ENCODE results near the gene FAM107B. TPM values are rescaled to one million over a fixed set of nuclear protein-coding genes. Genes with fewer than 3 reads are reported as not detected.

Gene FAM107B
- total and polyA plus RNA-seq, 10 of the 15 experiments (the other 5 are each of a cell fraction or from before 2014, with no cell fraction given) = 22.9 to 162 (median 86.6) TPM

DNA sequence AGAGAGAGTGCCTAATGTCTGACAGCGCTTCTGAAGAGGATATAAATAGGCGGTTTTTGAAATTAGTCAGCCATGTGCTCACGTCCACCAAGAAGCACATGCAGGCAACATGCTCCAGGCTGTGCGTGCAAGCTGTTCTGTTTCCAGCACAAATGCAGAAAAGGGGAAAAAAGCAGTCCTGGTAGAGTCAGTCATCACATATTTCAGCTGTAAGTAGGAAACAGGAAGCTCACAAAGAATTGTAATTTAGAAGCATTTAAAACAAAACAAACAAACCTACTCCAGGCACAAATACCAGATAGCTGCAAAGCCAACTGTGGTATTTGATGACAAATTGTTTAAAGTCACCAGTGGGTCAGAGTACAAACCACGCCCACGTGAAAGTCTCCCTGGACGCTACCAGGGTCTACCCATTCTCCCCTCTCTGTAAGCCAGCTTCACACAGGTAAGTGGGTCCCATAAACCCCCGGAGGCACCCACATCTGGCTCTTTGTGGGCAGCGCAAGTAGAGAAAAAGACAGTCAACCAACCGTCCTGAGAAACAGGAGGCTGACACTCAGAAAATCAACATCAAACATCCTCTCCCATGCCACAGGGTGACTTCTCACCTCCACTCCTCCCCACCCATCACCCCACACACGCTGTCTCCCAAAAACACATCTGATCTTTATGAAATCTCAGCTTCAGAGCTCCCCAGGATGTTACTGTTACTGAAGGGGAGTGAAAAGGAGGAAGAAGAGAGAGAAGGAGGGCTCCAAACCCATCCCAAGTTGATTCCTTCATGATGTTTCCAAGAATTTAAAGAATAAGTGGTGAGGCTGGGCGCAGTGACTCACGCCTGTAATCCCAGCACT lies 186.4 kb downstream of the FAM107B start (continued):
- TF ChIP-seq NFYB (IDR thresholded peaks at IDR 0.05; ENCODE audit: insufficient read depth, low read depth, low read length) (no peak), POLR2AphosphoS5 (IDR thresholded peaks at IDR 0.05; ENCODE audit: low read length) (peak; percentile 24; the same call in 1 of the 2 replicates), TBL1XR1 (IDR thresholded peaks at IDR 0.05; ENCODE audit: low read depth, low read length) (no peak), ZNF622 (IDR thresholded peaks at IDR 0.05) (no peak), CREB1 (IDR thresholded peaks at IDR 0.05; ENCODE audit: low read depth) (peak; percentile 81), POU2F2 (IDR thresholded peaks at IDR 0.05; ENCODE audit: borderline replicate concordance, low read depth, low read length) (no peak), DPF2 (IDR thresholded peaks at IDR 0.05) (peak; percentile 59; the same call in 1 of the 2 replicates), LARP7 (IDR thresholded peaks at IDR 0.05) (0 out of 2 replicates have a peak, but pooled peaks have one; percentile 48), SIN3A (IDR thresholded peaks at IDR 0.05; ENCODE audit: low read depth, low read length) (peak; percentile 61; the same call in 1 of the 2 replicates), TCF12 (IDR thresholded peaks at IDR 0.05; ENCODE audit: low read depth, low read length) (peak; percentile 36; the same call in 1 of the 2 replicates), KDM1A (IDR thresholded peaks at IDR 0.05; ENCODE audit: borderline replicate concordance) (no peak), IKZF1 (conservative IDR thresholded peaks at IDR 0.05) (peak; percentile 48; the same call in 1 of the 2 replicates)
- TF ChIP-seq, protein P1, sequence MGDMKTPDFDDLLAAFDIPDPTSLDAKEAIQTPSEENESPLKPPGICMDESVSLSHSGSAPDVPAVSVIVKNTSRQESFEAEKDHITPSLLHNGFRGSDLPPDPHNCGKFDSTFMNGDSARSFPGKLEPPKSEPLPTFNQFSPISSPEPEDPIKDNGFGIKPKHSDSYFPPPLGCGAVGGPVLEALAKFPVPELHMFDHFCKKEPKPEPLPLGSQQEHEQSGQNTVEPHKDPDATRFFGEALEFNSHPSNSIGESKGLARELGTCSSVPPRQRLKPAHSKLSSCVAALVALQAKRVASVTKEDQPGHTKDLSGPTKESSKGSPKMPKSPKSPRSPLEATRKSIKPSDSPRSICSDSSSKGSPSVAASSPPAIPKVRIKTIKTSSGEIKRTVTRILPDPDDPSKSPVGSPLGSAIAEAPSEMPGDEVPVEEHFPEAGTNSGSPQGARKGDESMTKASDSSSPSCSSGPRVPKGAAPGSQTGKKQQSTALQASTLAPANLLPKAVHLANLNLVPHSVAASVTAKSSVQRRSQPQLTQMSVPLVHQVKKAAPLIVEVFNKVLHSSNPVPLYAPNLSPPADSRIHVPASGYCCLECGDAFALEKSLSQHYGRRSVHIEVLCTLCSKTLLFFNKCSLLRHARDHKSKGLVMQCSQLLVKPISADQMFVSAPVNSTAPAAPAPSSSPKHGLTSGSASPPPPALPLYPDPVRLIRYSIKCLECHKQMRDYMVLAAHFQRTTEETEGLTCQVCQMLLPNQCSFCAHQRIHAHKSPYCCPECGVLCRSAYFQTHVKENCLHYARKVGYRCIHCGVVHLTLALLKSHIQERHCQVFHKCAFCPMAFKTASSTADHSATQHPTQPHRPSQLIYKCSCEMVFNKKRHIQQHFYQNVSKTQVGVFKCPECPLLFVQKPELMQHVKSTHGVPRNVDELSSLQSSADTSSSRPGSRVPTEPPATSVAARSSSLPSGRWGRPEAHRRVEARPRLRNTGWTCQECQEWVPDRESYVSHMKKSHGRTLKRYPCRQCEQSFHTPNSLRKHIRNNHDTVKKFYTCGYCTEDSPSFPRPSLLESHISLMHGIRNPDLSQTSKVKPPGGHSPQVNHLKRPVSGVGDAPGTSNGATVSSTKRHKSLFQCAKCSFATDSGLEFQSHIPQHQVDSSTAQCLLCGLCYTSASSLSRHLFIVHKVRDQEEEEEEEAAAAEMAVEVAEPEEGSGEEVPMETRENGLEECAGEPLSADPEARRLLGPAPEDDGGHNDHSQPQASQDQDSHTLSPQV (IDR thresholded peaks at IDR 0.05) = no peak; the same call in 1 of the 2 replicates
- TF ChIP-seq, protein P2, sequence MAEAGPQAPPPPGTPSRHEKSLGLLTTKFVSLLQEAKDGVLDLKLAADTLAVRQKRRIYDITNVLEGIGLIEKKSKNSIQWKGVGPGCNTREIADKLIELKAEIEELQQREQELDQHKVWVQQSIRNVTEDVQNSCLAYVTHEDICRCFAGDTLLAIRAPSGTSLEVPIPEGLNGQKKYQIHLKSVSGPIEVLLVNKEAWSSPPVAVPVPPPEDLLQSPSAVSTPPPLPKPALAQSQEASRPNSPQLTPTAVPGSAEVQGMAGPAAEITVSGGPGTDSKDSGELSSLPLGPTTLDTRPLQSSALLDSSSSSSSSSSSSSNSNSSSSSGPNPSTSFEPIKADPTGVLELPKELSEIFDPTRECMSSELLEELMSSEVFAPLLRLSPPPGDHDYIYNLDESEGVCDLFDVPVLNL (IDR thresholded peaks at IDR 0.05; ENCODE audit: low read depth, low read length) = no peak
- TF ChIP-seq, protein P3, sequence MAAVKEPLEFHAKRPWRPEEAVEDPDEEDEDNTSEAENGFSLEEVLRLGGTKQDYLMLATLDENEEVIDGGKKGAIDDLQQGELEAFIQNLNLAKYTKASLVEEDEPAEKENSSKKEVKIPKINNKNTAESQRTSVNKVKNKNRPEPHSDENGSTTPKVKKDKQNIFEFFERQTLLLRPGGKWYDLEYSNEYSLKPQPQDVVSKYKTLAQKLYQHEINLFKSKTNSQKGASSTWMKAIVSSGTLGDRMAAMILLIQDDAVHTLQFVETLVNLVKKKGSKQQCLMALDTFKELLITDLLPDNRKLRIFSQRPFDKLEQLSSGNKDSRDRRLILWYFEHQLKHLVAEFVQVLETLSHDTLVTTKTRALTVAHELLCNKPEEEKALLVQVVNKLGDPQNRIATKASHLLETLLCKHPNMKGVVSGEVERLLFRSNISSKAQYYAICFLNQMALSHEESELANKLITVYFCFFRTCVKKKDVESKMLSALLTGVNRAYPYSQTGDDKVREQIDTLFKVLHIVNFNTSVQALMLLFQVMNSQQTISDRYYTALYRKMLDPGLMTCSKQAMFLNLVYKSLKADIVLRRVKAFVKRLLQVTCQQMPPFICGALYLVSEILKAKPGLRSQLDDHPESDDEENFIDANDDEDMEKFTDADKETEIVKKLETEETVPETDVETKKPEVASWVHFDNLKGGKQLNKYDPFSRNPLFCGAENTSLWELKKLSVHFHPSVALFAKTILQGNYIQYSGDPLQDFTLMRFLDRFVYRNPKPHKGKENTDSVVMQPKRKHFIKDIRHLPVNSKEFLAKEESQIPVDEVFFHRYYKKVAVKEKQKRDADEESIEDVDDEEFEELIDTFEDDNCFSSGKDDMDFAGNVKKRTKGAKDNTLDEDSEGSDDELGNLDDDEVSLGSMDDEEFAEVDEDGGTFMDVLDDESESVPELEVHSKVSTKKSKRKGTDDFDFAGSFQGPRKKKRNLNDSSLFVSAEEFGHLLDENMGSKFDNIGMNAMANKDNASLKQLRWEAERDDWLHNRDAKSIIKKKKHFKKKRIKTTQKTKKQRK (IDR thresholded peaks at IDR 0.05; ENCODE audit: low read depth, low read length) = no peak
- TF ChIP-seq, protein P4, sequence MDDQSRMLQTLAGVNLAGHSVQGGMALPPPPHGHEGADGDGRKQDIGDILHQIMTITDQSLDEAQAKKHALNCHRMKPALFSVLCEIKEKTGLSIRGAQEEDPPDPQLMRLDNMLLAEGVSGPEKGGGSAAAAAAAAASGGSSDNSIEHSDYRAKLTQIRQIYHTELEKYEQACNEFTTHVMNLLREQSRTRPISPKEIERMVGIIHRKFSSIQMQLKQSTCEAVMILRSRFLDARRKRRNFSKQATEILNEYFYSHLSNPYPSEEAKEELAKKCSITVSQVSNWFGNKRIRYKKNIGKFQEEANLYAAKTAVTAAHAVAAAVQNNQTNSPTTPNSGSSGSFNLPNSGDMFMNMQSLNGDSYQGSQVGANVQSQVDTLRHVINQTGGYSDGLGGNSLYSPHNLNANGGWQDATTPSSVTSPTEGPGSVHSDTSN (IDR thresholded peaks at IDR 0.05; ENCODE audit: insufficient replicate concordance, low read depth, low read length) = peak; percentile 26
- TF ChIP-seq, protein P5, sequence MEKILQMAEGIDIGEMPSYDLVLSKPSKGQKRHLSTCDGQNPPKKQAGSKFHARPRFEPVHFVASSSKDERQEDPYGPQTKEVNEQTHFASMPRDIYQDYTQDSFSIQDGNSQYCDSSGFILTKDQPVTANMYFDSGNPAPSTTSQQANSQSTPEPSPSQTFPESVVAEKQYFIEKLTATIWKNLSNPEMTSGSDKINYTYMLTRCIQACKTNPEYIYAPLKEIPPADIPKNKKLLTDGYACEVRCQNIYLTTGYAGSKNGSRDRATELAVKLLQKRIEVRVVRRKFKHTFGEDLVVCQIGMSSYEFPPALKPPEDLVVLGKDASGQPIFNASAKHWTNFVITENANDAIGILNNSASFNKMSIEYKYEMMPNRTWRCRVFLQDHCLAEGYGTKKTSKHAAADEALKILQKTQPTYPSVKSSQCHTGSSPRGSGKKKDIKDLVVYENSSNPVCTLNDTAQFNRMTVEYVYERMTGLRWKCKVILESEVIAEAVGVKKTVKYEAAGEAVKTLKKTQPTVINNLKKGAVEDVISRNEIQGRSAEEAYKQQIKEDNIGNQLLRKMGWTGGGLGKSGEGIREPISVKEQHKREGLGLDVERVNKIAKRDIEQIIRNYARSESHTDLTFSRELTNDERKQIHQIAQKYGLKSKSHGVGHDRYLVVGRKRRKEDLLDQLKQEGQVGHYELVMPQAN (conservative IDR thresholded peaks at IDR 0.05) = 0 out of 2 replicates have a peak, but pooled peaks have one; percentile 45

Measured in GM12878 (cell line).